ENCODE measurements around the gene GSAP.

Gene GSAP

DNA sequence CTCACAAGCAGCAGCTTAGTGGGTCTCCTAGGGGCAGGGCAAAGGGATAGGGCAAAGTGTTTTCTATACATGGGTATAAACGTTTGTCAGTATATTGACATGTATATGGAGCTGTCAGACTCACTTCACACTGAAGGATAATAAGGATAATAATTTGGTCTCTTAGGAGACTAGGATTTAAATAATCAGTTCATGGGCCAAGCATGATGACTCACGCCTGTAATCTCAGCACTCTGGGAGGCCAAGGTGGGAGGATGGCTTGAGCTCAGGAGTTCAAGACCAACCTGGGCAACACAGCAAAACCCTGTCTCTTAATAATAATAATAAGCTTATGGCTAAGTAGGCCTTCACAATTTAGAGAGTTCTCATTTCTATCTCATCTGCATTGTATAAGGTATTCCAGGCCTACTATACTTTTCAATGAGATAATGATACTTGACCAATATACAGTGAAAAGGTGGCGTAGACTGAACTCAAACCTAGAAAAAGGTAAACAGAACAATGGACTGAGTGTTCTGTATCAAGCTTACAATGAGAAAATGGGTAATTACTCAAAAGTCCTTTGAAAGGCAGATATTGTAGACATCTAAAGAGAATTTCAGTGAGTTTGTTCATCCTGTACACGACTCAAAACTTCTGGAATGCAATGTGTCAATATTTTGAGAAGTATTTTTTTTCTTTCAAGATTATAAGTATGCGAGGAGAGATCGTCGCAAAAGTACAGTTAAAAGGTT lies 7.0 kb downstream of the GSAP start:
- H3K4me1 ChIP-seq (ENCODE audit: control insufficient read depth, insufficient read depth, low read length, unreplicated experiment) = peaks cover 58% of the 10 kb centered on the region
- peak overlapping the region; percentile 99 for H3K27ac ChIP-seq (ENCODE audit: low read depth, low read length)

DNA sequence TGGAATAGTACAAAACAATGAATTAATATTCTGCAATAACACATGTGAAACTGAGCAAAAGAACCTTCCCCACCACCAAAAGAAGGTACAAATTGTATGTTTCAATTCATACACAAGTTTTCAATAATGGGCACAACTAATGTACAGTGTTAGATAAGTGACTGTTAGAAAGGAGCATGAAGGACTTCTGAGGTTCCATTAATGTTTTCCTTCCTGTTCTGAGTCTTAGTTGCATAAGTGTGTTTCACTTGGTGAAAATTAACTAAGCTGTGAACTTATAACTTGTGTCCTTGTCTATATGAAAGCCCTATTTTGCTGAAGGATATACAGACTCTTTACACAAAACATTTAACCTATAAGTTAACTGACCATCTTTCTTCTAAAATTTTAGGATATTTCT lies 8.2 kb downstream of the GSAP start:
- H3K79me2 ChIP-seq (ENCODE audit: control insufficient read depth, insufficient read depth, low read length, unreplicated experiment) = peaks cover 2% of the 10 kb centered on the region
- H2AFZ ChIP-seq (ENCODE audit: low read length, unreplicated experiment) = no peak overlapping the region
- H3K36me3 ChIP-seq (ENCODE audit: insufficient read depth, low read length) = no peaks in the 10 kb centered on the region
- H3K27me3 ChIP-seq (ENCODE audit: insufficient read depth, low read length) = no peaks in the 10 kb centered on the region
- no peak overlapping the region for H3K4me3 ChIP-seq (ENCODE audit: low read depth, low read length)
- peaks cover 46% of the 10 kb centered on the region for H3K4me1 ChIP-seq (ENCODE audit: control insufficient read depth, insufficient read depth, low read length, unreplicated experiment)
- peak overlapping the region; percentile 99 for H3K27ac ChIP-seq (ENCODE audit: low read depth, low read length)

More for the DNA sequence above, 7.0 kb downstream of the GSAP start:
- Histone ChIP-seq H3K79me2 (ENCODE audit: control insufficient read depth, insufficient read depth, low read length, unreplicated experiment) (peaks cover 6% of the 10 kb centered on the region), H3K27me3 (ENCODE audit: insufficient read depth, low read length) (no peaks in the 10 kb centered on the region), H3K4me3 (ENCODE audit: low read depth, low read length) (peak overlapping the region; percentile 68), H2AFZ (ENCODE audit: low read length, unreplicated experiment) (peak overlapping the region; percentile 16), H3K36me3 (ENCODE audit: insufficient read depth, low read length) (no peaks in the 10 kb centered on the region)

DNA sequence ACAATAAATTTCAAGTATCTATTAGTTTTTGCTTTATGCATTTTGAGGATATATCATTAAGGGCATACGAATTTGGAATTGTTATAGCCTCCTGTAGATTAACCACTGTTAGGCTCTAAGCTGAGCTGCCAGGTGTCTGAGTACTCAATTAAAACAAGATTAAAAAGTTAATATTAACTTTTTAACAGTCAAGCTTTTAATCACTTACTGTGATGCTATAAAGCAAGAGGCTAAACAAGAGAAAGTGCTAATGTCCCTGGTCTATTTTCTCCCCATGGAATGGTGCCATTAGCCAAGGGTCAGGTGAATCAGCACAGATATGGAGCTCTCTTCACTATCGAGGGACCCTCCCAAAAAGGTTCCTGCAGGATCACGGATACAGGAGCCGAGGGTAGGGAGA lies 9.7 kb downstream of the GSAP start:
- no peaks in the 10 kb centered on the region for H3K27me3 ChIP-seq (ENCODE audit: insufficient read depth, low read length)
- no peaks in the 10 kb centered on the region for H3K36me3 ChIP-seq (ENCODE audit: insufficient read depth, low read length)
- H3K79me2 ChIP-seq (ENCODE audit: control insufficient read depth, insufficient read depth, low read length, unreplicated experiment) = no peaks in the 10 kb centered on the region
- peaks cover 44% of the 10 kb centered on the region for H3K4me1 ChIP-seq (ENCODE audit: control insufficient read depth, insufficient read depth, low read length, unreplicated experiment)
- H3K4me3 ChIP-seq (ENCODE audit: low read depth, low read length) = no peak overlapping the region
- H2AFZ ChIP-seq (ENCODE audit: low read length, unreplicated experiment) = no peak overlapping the region
- no peak overlapping the region for H3K27ac ChIP-seq (ENCODE audit: low read depth, low read length)

DNA sequence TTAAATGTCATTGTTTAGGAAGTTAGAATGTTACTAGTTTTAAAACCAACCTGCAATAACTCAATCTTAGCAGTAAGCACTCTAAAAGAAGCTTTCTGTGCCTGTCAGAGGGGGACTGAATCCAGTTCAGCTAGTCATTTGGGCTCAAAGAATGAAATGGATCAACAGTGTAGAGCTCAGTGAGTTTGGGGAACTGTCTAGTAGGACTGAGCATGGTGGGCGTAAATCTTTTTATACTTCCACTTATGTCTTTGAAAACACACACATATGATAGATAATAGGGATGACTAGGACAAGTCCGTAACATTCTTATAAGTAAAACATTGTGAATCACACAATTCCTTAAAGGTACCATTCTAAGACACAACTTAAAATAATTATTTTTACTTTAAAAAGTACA lies 11.5 kb downstream of the GSAP start:
- H3K79me2 ChIP-seq (ENCODE audit: control insufficient read depth, insufficient read depth, low read length, unreplicated experiment) = no peaks in the 10 kb centered on the region
- H2AFZ ChIP-seq (ENCODE audit: low read length, unreplicated experiment) = no peak overlapping the region
- no peaks in the 10 kb centered on the region for H3K36me3 ChIP-seq (ENCODE audit: insufficient read depth, low read length)
- peaks cover 29% of the 10 kb centered on the region for H3K4me1 ChIP-seq (ENCODE audit: control insufficient read depth, insufficient read depth, low read length, unreplicated experiment)
- no peaks in the 10 kb centered on the region for H3K27me3 ChIP-seq (ENCODE audit: insufficient read depth, low read length)
- H3K27ac ChIP-seq (ENCODE audit: low read depth, low read length) = no peak overlapping the region
- no peak overlapping the region for H3K4me3 ChIP-seq (ENCODE audit: low read depth, low read length)

DNA sequence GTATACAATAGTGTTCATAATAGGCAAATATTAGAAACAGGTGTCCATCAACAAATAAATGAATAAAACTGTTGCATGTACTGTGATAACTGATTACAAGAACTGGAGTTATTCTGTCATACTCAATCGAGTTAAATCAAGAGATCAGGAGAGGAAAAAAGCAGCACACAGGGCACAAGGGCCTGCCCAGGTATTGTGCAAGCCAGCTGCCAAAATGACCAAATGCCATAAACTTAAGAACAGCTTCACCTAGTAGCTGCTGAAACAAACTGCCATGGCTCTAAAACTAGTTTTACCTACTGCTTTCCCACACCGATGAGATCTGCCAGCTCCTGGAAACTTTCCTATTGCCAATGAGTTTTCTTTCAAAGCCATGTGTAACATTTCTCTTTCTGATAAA lies 12.2 kb downstream of the GSAP start:
- H2AFZ ChIP-seq (ENCODE audit: low read length, unreplicated experiment) = no peak overlapping the region
- no peaks in the 10 kb centered on the region for H3K27me3 ChIP-seq (ENCODE audit: insufficient read depth, low read length)
- H3K79me2 ChIP-seq (ENCODE audit: control insufficient read depth, insufficient read depth, low read length, unreplicated experiment) = no peaks in the 10 kb centered on the region
- peaks cover 23% of the 10 kb centered on the region for H3K4me1 ChIP-seq (ENCODE audit: control insufficient read depth, insufficient read depth, low read length, unreplicated experiment)
- H3K27ac ChIP-seq (ENCODE audit: low read depth, low read length) = no peak overlapping the region
- H3K36me3 ChIP-seq (ENCODE audit: insufficient read depth, low read length) = no peaks in the 10 kb centered on the region
- H3K4me3 ChIP-seq (ENCODE audit: low read depth, low read length) = no peak overlapping the region

DNA sequence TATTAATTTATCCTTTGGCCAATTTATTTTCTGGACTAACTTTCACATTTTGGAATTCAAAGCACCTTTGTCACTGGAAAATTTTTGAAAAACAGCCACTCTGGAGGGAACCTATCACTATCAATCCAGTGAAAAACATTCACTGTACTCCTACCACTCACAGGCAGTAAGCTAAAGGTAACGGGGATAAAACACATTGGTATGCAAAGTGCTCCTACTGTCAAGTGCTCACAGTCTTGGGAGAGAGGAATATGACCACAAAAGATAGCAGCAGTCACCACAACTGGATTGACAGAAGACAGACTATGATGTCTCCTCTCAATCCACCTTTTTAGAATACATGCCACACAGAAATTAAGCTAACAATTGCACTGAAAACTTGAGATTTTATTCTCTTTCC lies 13.3 kb downstream of the GSAP start:
- H3K79me2 ChIP-seq (ENCODE audit: control insufficient read depth, insufficient read depth, low read length, unreplicated experiment) = no peaks in the 10 kb centered on the region
- no peak overlapping the region for H3K27ac ChIP-seq (ENCODE audit: low read depth, low read length)
- H2AFZ ChIP-seq (ENCODE audit: low read length, unreplicated experiment) = no peak overlapping the region
- H3K36me3 ChIP-seq (ENCODE audit: insufficient read depth, low read length) = no peaks in the 10 kb centered on the region
- H3K4me3 ChIP-seq (ENCODE audit: low read depth, low read length) = no peak overlapping the region
- peaks cover 14% of the 10 kb centered on the region for H3K4me1 ChIP-seq (ENCODE audit: control insufficient read depth, insufficient read depth, low read length, unreplicated experiment)
- no peaks in the 10 kb centered on the region for H3K27me3 ChIP-seq (ENCODE audit: insufficient read depth, low read length)

DNA sequence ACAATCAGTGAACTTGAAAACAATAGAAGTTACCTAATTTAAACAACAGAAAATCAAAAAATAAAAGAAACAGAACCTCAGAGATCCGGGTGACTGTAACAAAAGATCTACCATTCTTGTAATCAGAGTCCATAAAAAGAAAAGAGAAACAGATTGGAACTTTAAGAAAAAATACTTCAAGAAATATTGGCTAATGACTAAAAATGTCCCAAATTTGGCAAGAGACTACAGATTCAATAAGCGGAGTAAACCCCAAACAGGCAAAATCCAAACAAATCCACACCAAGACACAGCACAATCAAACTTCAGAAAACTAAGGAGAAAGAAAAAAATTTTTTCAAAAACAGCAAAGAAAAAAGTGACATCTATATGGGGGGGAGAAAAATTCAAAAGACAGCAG lies 15.1 kb downstream of the GSAP start:
- no peaks in the 10 kb centered on the region for H3K79me2 ChIP-seq (ENCODE audit: control insufficient read depth, insufficient read depth, low read length, unreplicated experiment)
- H3K27ac ChIP-seq (ENCODE audit: low read depth, low read length) = no peak overlapping the region
- H3K27me3 ChIP-seq (ENCODE audit: insufficient read depth, low read length) = no peaks in the 10 kb centered on the region
- H3K4me3 ChIP-seq (ENCODE audit: low read depth, low read length) = no peak overlapping the region
- no peak overlapping the region for H2AFZ ChIP-seq (ENCODE audit: low read length, unreplicated experiment)
- H3K4me1 ChIP-seq (ENCODE audit: control insufficient read depth, insufficient read depth, low read length, unreplicated experiment) = peaks cover 7% of the 10 kb centered on the region
- H3K36me3 ChIP-seq (ENCODE audit: insufficient read depth, low read length) = peaks cover 4% of the 10 kb centered on the region

DNA sequence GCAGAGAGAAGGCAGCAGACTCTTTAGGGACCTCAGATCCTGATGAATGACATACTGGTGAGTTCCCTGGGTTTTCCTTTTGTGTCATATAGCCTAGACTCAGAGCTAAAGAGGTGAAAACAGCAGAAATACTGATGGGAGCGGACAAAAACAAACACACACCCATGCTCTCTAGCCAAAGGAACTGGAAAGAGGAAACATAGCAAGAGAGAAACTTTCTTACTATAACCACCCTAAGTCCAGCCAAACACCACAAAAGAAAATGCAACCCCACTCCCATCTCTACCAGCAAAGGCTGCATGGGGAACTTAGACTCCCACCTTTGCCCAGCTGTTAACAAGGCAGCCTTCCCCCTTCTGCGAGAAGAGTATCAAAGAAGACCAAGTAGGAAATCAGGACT lies 16.3 kb downstream of the GSAP start:
- H3K27ac ChIP-seq (ENCODE audit: low read depth, low read length) = no peak overlapping the region
- H3K27me3 ChIP-seq (ENCODE audit: insufficient read depth, low read length) = no peaks in the 10 kb centered on the region
- no peak overlapping the region for H3K4me3 ChIP-seq (ENCODE audit: low read depth, low read length)
- H3K79me2 ChIP-seq (ENCODE audit: control insufficient read depth, insufficient read depth, low read length, unreplicated experiment) = no peaks in the 10 kb centered on the region
- H3K4me1 ChIP-seq (ENCODE audit: control insufficient read depth, insufficient read depth, low read length, unreplicated experiment) = peaks cover 7% of the 10 kb centered on the region
- H2AFZ ChIP-seq (ENCODE audit: low read length, unreplicated experiment) = no peak overlapping the region
- peaks cover 4% of the 10 kb centered on the region for H3K36me3 ChIP-seq (ENCODE audit: insufficient read depth, low read length)

DNA sequence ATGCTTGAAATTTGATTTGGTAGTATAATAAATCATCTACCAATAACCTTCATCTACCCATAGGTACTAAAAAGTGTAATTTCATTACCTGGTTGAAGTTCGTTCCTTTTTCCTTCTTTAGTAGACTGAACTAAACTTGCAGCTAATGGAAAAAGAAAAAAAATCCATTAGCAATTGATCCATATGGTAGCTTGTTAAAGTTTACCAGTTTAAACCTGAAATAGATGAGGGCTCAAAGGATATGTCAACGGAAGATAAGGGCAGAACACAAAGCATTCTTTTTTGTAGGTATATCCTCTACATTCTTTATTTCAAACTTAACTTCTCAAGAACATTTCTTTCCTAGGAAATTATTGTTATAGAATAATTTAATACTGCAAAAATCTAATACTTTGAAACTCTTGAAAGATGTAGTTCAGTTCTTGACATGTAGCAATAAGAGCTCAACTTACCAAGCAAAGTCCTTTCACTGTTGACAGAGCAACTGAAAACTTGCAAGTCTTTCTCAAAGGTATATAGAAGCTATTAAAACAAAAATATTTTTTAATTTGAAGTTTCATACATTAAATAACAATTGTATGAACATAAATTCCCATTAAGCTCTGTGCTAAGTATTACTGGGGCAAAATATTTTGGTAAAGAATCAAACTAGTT lies 19.1 kb downstream of the GSAP start:
- Histone ChIP-seq H3K79me2 (ENCODE audit: control insufficient read depth, insufficient read depth, low read length, unreplicated experiment) (no peaks in the 10 kb centered on the region), H3K27me3 (ENCODE audit: insufficient read depth, low read length) (no peaks in the 10 kb centered on the region), H3K4me3 (ENCODE audit: low read depth, low read length) (no peak overlapping the region), H3K27ac (ENCODE audit: low read depth, low read length) (no peak overlapping the region), H3K4me1 (ENCODE audit: control insufficient read depth, insufficient read depth, low read length, unreplicated experiment) (peaks cover 5% of the 10 kb centered on the region), H3K36me3 (ENCODE audit: insufficient read depth, low read length) (peaks cover 11% of the 10 kb centered on the region), H2AFZ (ENCODE audit: low read length, unreplicated experiment) (no peak overlapping the region)

DNA sequence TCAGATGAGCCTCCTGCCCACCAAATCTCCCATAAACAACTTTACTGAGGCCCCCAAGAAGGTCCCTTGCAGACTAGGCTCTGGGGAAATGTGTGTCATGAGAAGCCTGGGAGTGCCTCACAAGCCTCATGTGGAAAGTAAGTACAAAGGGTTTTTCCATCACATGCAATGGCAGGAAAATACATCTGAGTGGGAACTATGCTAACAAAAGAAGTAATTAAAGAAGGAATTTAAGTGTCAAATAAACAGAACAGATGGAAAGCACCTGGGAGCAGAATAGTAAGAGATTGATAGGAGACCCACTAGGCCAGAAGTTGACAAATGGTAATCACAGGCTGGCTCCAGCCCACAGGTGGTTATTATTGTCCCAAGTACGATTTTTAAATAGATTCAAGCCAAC lies 20.5 kb downstream of the GSAP start:
- Histone ChIP-seq H2AFZ (ENCODE audit: low read length, unreplicated experiment) (no peak overlapping the region), H3K4me3 (ENCODE audit: low read depth, low read length) (no peak overlapping the region), H3K27ac (ENCODE audit: low read depth, low read length) (no peak overlapping the region), H3K27me3 (ENCODE audit: insufficient read depth, low read length) (no peaks in the 10 kb centered on the region), H3K79me2 (ENCODE audit: control insufficient read depth, insufficient read depth, low read length, unreplicated experiment) (no peaks in the 10 kb centered on the region), H3K36me3 (ENCODE audit: insufficient read depth, low read length) (peaks cover 11% of the 10 kb centered on the region), H3K4me1 (ENCODE audit: control insufficient read depth, insufficient read depth, low read length, unreplicated experiment) (peaks cover 5% of the 10 kb centered on the region)

DNA sequence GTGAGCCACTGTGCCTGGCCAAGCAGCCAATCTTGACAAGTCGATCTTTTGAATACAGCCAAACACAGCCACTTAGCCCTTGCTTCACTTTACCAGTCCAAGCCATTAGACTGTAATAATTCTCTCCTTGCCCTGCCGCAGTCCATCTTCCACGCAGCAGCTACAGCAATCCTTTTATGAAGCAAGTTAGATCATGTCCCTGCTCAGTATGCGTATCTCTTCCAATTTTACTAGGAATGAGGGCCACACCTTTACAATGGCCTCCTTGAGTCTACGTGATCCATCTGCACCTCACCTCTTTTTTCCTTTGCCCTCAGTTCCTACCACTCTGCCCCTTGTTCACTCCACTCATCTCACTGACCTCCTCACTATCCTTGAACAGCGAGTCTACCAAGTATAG lies 22.2 kb downstream of the GSAP start:
- no peak overlapping the region for H2AFZ ChIP-seq (ENCODE audit: low read length, unreplicated experiment)
- no peaks in the 10 kb centered on the region for H3K79me2 ChIP-seq (ENCODE audit: control insufficient read depth, insufficient read depth, low read length, unreplicated experiment)
- no peaks in the 10 kb centered on the region for H3K27me3 ChIP-seq (ENCODE audit: insufficient read depth, low read length)
- no peak overlapping the region for H3K4me3 ChIP-seq (ENCODE audit: low read depth, low read length)
- H3K27ac ChIP-seq (ENCODE audit: low read depth, low read length) = no peak overlapping the region
- H3K4me1 ChIP-seq (ENCODE audit: control insufficient read depth, insufficient read depth, low read length, unreplicated experiment) = peaks cover 5% of the 10 kb centered on the region
- peaks cover 11% of the 10 kb centered on the region for H3K36me3 ChIP-seq (ENCODE audit: insufficient read depth, low read length)
